SK-N-SH treated with all-trans-retinoic acid at 6 μM for 48 hours (cell line): Measurements from ENCODE around the gene PCDHGA11.
"Not testable (repeated sequence)": the region's sequence is repeated elsewhere in the genome, so short reads cannot be mapped to it uniquely, and the experiment has no call there.

Experiments
- PPARA ChIP-seq: fragments of 250-450 bp; sonication (Bioruptor Pico); IDR thresholded peaks from 2 replicates; pipeline ENCODE4 v1.5.0; 2020; ENCODE audit warnings: mild to moderate bottlenecking, borderline replicate concordance
- RARB ChIP-seq: fragments of 250-450 bp; sonication (Bioruptor Pico); IDR thresholded peaks from 2 replicates; pipeline ENCODE4 v1.8.0; 2021; ENCODE audit warnings: mild to moderate bottlenecking, moderate library complexity
- ZNF8 ChIP-seq: fragments of 450-650 bp; formaldehyde crosslinking; IDR thresholded peaks from 2 replicates; pipeline ENCODE4 v1.5.0; 2020; ENCODE audit warnings: mild to moderate bottlenecking, moderate library complexity

DNA sequence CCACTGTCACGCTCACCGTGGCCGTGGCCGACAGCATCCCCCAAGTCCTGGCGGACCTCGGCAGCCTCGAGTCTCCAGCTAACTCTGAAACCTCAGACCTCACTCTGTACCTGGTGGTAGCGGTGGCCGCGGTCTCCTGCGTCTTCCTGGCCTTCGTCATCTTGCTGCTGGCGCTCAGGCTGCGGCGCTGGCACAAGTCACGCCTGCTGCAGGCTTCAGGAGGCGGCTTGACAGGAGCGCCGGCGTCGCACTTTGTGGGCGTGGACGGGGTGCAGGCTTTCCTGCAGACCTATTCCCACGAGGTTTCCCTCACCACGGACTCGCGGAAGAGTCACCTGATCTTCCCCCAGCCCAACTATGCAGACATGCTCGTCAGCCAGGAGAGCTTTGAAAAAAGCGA is 11.9 kb downstream of the PCDHGA11 start:
- TF ChIP-seq PPARA, RARB, ZNF8 (CRISPR knock-in tag): not testable (repeated sequence)
